HEK293 (cell line): Measurements from ENCODE around the gene SPDYE6.

ENCODE experiments used
- GLIS1 ChIP-seq: fragments of 450-650 bp; formaldehyde crosslinking; IDR thresholded peaks from 2 replicates; pipeline ENCODE4 v1.5.1; 2016; ENCODE audit warnings: missing biosample characterization, missing genetic modification characterization
- MZF1 ChIP-seq: fragments of 450-650 bp; formaldehyde crosslinking; IDR thresholded peaks from 2 replicates; pipeline ENCODE4 v1.5.1; 2017; ENCODE audit warnings: missing biosample characterization, missing genetic modification characterization, borderline replicate concordance
- SCRT2 ChIP-seq: fragments of 450-650 bp; formaldehyde crosslinking; IDR thresholded peaks from 2 replicates; pipeline ENCODE4 v1.5.1; 2016; ENCODE audit warnings: missing biosample characterization, missing genetic modification characterization
- YY2 ChIP-seq: fragments of 450-650 bp; formaldehyde crosslinking; IDR thresholded peaks from 2 replicates; pipeline ENCODE4 v1.5.1; 2016; ENCODE audit warnings: missing biosample characterization, missing genetic modification characterization
- ZBTB7A ChIP-seq: fragments of 450-650 bp; formaldehyde crosslinking; IDR thresholded peaks from 2 replicates; pipeline ENCODE4 v1.5.1; 2016; ENCODE audit warnings: low read depth, missing biosample characterization, missing genetic modification characterization
- ZBTB8A ChIP-seq: fragments of 450-650 bp; formaldehyde crosslinking; IDR thresholded peaks from 2 replicates; pipeline ENCODE4 v1.5.1; 2016; ENCODE audit warnings: missing biosample characterization, missing genetic modification characterization
- ZEB2 ChIP-seq: fragments of 450-650 bp; formaldehyde crosslinking; IDR thresholded peaks from 2 replicates; pipeline ENCODE4 v1.5.1; 2016; ENCODE audit warnings: missing biosample characterization, missing genetic modification characterization
- ZNF274 ChIP-seq, 2 experiments: fragments of 200-500 bp in 1 of 2; fragments of 450-650 bp in 1 of 2; sonication (Bioruptor generic) in 1 of 2; formaldehyde crosslinking in 1 of 2; IDR thresholded peaks; 2 replicates each; pipeline versions ENCODE4 v1.5.1 to v1.6.1; 2014 to 2016; ENCODE audit warnings: borderline replicate concordance in 1 of 2, inconsistent platforms in 1 of 2, low read length in 1 of 2, missing biosample characterization in 1 of 2, missing genetic modification characterization in 1 of 2
- ZNF707 ChIP-seq: fragments of 450-650 bp; formaldehyde crosslinking; IDR thresholded peaks from 2 replicates; pipeline ENCODE4 v1.5.1; 2016; ENCODE audit warnings: missing biosample characterization, missing genetic modification characterization
- ZNF747 ChIP-seq: fragments of 450-650 bp; formaldehyde crosslinking; IDR thresholded peaks from 2 replicates; pipeline ENCODE4 v1.5.1; 2016; ENCODE audit warnings: missing biosample characterization, missing genetic modification characterization
- TF ChIP-seq, protein P1 (sequence below): fragments of 450-650 bp; formaldehyde crosslinking; IDR thresholded peaks from 2 replicates; pipeline ENCODE4 v1.5.1; 2016; ENCODE audit warnings: missing biosample characterization, missing genetic modification characterization
- TF ChIP-seq, protein P2 (sequence below): fragments of 450-650 bp; formaldehyde crosslinking; IDR thresholded peaks from 2 replicates; pipeline ENCODE4 v1.5.1; 2017; ENCODE audit warnings: missing biosample characterization, missing genetic modification characterization
- TF ChIP-seq, protein P3 (sequence below): fragments of 450-650 bp; formaldehyde crosslinking; IDR thresholded peaks from 2 replicates; pipeline ENCODE4 v1.5.1; 2016; ENCODE audit warnings: missing biosample characterization, missing genetic modification characterization
- TF ChIP-seq, protein P4 (sequence below): fragments of 450-650 bp; formaldehyde crosslinking; optimal IDR thresholded peaks from 2 replicates; pipeline ENCODE3; 2016; ENCODE audit warnings: missing biosample characterization, mild to moderate bottlenecking, missing genetic modification characterization

DNA sequence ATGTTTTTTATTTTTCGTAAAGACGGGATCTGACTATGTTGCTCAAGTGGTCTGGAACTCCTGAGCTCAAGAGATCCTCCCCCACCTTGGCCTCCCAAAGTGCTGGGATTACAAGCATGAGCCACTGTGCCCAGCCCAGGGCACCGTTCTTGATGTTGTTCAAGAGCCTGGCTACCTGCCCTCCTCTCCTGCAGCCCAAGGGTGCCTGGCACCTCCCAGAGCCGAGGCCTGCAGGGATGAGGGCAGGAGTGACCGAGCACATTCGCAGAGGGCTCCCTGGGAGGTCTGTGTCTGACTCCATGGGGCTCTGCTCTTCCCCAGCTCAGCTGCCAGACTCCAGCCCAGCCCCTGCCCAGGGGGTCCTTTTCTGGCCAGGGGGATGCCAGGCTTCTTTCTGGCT is 54.2 kb downstream of the SPDYE6 start:
- TF ChIP-seq ZBTB8A (no peak), GLIS1 (tag by site-specific recombination) (peak; percentile 98), ZEB2 (no peak), ZNF274 (IDR thresholded peaks at IDR 0.05; ENCODE audit: low read length) (no peak), ZNF274 (tag by site-specific recombination; IDR thresholded peaks at IDR 0.05; ENCODE audit: borderline replicate concordance) (no peak), SCRT2 (tag by site-specific recombination) (no peak), MZF1 (tag by site-specific recombination) (no peak), ZNF707 (tag by site-specific recombination) (no peak), YY2 (no peak), ZBTB7A (no peak), ZNF747 (no peak)
- TF ChIP-seq, protein P1, sequence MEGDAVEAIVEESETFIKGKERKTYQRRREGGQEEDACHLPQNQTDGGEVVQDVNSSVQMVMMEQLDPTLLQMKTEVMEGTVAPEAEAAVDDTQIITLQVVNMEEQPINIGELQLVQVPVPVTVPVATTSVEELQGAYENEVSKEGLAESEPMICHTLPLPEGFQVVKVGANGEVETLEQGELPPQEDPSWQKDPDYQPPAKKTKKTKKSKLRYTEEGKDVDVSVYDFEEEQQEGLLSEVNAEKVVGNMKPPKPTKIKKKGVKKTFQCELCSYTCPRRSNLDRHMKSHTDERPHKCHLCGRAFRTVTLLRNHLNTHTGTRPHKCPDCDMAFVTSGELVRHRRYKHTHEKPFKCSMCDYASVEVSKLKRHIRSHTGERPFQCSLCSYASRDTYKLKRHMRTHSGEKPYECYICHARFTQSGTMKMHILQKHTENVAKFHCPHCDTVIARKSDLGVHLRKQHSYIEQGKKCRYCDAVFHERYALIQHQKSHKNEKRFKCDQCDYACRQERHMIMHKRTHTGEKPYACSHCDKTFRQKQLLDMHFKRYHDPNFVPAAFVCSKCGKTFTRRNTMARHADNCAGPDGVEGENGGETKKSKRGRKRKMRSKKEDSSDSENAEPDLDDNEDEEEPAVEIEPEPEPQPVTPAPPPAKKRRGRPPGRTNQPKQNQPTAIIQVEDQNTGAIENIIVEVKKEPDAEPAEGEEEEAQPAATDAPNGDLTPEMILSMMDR: no peak
- TF ChIP-seq, protein P2, sequence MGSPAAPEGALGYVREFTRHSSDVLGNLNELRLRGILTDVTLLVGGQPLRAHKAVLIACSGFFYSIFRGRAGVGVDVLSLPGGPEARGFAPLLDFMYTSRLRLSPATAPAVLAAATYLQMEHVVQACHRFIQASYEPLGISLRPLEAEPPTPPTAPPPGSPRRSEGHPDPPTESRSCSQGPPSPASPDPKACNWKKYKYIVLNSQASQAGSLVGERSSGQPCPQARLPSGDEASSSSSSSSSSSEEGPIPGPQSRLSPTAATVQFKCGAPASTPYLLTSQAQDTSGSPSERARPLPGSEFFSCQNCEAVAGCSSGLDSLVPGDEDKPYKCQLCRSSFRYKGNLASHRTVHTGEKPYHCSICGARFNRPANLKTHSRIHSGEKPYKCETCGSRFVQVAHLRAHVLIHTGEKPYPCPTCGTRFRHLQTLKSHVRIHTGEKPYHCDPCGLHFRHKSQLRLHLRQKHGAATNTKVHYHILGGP (tag by site-specific recombination): no peak
- TF ChIP-seq, protein P3, sequence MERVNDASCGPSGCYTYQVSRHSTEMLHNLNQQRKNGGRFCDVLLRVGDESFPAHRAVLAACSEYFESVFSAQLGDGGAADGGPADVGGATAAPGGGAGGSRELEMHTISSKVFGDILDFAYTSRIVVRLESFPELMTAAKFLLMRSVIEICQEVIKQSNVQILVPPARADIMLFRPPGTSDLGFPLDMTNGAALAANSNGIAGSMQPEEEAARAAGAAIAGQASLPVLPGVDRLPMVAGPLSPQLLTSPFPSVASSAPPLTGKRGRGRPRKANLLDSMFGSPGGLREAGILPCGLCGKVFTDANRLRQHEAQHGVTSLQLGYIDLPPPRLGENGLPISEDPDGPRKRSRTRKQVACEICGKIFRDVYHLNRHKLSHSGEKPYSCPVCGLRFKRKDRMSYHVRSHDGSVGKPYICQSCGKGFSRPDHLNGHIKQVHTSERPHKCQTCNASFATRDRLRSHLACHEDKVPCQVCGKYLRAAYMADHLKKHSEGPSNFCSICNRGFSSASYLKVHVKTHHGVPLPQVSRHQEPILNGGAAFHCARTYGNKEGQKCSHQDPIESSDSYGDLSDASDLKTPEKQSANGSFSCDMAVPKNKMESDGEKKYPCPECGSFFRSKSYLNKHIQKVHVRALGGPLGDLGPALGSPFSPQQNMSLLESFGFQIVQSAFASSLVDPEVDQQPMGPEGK (tag by site-specific recombination): no peak
- TF ChIP-seq, protein P4, sequence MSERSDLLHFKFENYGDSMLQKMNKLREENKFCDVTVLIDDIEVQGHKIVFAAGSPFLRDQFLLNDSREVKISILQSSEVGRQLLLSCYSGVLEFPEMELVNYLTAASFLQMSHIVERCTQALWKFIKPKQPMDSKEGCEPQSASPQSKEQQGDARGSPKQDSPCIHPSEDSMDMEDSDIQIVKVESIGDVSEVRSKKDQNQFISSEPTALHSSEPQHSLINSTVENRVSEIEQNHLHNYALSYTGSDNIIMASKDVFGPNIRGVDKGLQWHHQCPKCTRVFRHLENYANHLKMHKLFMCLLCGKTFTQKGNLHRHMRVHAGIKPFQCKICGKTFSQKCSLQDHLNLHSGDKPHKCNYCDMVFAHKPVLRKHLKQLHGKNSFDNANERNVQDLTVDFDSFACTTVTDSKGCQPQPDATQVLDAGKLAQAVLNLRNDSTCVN (tag by site-specific recombination): no peak
